Left hindlimb (tissue), 1 donor: ENCODE data around the gene COX4I1.
"Not testable (repeated sequence)": the region's sequence is repeated elsewhere in the genome, so short reads cannot be mapped to it uniquely, and the experiment has no call there.

ENCODE experiments used
- DNase-seq: peaks from one replicate; pipeline ENCODE4 v3.0.0-alpha.2; 2018

The COX4I1 gene

DNA sequence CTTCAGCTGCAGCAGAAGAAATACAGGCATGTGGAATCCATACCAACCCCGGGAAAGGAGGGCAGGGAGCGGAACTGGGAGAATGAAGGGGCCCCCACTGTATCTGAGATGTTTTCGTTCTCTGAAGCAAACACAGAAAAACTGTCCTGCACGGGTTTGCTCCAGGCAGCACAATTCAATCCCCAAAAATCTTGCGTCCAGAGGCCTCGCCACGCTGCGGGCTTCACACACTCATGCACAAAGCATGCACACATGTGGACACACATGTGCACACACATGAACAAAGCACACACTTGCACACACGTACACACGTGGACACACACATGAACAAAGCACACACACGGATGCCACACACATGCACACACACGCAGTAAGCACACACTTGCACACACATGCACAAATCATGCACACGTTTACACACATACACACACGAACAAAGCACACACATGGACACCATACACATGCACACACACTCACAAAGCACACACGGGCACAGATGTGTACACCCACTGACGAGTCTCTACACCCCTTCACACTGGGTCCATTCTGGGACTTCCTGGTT is 27.3 kb downstream of the COX4I1 start:
- no peak for DNase-seq

DNA sequence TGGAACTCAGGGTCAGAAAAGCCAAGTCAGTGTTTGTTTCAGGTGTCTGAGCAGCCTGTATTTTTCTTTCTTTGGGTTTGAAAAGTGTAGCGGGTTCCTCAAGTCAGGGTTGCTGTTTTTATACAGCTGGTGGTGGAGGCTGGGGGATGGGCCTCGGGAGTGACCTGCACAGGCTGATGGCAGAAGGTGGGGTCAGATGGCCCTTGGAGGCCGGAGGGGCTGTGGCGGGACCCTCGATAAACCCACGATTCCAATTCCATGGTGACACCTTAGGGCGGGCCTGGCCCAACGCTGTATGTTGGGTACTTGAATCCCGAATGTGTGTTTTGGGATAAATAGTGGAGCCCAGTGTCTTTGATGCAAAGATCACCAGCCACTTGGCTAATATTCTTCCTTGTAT is 28.7 kb downstream of the COX4I1 start:
- no peak for DNase-seq

DNA sequence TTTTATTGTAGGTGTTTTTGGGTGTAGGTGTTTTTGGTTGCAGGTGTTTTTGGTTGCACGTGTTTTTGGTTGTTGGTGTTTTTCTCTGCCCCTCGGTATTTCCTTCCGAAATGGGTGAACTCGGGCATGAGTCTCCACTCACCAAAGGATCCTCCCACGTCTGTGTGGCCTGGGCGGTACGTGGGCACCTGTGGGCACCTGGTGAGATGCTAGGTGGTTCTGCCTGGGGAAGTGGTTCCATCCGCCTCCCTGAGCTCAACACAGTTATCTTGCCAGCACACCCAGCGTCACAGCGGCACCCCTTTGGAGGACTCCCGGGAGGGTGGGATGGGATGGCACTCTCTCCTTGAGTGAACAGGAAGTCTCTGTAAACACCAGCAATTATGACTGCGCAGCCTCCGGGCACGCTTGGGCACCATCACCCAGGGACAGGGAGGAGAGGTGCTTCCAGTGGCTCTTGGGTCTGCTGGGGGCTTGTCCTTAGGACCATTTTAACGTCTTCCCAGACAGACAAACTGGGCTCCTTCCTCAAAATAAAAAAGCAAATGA is 29.8 kb downstream of the COX4I1 start:
- DNase-seq = no peak

GRCh38 chr16:85829751-85830445 is 30.4 kb downstream of the COX4I1 start:
- no peak for DNase-seq

DNA sequence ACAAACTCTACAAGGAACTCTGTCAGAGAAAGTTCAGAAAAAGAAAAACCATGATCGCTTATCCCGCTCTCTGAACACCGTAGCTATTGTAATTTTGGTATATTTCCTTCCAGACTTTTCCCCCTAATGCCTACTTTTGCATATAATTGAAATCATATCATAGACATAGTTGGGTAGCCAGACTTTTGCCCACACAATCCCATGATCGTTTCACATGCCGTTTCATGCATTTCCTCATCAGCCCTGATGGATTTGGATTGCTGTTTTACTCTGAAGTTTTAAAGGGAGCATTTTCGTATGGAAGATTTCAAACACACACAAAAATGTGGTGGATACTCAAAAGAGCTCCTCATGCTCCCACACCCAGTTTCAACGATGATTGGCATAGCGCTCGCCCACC is 31.3 kb downstream of the COX4I1 start:
- DNase-seq = no peak

DNA sequence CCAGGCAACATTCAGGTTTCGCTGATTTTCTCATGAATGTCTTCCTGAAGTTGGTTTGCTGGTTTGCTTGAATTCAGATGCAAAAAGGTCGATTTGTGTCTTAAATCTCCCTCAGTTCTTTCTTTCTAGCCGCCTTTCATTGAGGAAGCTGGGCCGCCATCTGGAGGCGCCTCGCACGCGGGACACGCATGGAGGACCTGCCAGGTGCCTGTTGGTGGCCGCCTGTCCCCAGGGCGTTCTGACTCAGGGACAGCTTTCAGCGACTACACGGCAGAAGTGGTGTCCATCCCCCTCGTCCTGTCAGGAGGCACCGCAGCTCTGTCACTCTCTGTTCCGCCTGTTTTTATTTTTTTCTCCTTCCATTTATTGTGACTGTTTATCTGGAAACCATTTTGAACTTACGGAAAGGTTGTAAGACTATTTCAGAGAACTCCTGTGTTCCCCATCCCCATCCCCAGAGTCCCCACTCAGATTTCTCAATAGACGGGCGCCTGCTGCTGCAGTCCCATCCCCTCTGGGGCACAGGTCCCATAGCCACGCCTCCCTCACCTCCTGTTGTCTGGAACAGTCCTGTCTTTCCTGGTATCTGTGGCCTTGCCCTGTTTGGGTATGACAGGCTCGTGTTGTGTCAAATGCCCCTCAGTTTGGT is 33.2 kb downstream of the COX4I1 start:
- DNase-seq = no peak

DNA sequence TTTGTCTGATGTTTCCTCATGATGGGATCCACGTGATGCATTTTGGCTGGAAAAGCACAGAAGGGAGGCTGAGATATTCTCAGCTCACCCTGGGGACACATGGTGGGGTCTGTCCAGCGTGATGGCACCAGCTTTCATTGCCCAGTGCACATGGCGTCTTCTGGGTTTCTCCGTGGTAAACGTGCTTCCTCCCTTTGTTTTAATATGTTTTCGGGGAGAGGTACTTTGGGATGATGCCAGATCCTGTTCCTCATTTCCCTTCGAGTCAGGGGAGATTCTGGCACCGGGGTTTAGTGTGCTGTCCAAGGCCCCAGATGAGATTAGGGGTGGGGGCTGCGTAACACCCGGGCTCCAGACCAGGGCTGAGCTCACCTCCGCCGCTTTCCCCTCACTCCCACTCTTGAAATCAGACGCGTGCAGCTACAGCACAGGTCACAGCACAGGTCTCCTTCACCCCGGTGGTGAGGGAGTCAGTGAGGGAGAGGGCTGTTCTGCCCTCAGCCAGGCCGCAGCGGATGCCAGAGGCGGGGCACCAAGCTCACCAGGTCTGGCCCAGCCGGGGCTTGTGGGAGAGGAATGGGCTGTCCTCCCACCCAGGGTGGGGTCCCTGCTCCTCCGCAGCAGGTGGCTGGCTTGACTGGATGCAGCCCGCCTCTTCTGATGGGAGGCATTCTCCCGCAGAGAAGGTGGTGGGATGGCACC is 33.9 kb downstream of the COX4I1 start:
- no peak for DNase-seq

DNA sequence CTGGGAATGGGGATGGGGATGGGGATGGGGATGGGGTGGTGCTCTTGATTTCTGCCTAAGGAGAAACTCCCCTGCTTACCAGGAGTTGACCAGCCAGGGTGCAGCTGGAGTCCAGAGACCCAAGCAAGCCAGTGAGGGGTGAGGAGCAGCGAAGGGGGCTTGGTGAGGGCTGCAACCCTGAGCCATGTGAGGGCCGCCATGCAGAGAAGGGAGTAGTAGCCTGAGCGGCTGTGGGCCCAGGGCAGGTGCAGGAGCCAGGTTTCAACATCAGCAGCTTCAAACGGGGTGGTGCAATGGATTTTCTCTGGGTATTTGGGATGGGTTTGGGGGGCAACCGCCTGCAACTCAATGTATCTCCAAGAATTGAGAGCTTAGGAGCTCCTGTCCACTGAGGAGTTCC is 35.2 kb downstream of the COX4I1 start:
- no peak for DNase-seq

- DNase-seq = no peak
Observed at GRCh38 chr16:85835227-85835751, 35.8 kb downstream of the COX4I1 start.

DNA sequence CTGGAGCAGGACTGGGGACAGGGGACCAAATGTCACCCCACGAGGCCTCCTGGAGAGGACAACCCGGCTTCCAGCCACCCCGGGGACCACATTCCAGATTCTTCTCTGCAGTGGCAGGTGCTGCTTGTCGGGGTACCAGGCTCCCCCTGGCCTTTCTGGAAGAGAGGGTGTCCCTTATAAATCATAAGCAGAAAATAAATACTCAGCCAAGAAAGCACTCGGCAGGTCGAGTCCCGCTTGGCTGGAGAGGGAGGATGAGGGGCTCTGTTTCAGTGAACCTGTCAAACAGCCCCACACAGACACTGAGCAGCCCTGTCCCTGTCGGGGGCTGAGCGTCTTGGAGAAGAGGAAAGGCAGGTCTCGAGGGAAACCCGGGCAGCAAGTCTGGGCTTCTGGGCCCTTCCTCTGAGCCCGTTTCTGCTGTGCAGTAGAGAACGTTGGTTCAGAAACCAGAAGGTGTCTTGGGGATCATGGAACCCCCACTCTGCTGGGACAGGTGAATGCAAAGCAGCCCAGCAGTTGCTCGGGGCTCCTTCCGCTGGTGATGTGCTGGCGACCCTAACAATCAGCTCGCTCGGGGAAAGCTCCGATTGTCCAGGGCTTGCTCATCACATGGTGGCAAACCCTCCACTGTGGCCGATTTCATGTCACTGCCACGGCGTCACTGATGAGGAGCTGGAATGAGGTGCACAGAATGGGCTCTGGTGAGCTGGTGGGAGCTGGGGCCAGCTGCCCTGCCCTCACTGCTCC is 36.6 kb downstream of the COX4I1 start:
- no peak for DNase-seq

GRCh38 chr16:85836706-85837582 is 37.4 kb downstream of the COX4I1 start:
- no peak for DNase-seq

GRCh38 chr16:85837654-85838053 is 38.2 kb downstream of the COX4I1 start:
- DNase-seq = not testable (repeated sequence)

- DNase-seq = no peak
Observed at GRCh38 chr16:85838381-85838780, 38.9 kb downstream of the COX4I1 start.

DNA sequence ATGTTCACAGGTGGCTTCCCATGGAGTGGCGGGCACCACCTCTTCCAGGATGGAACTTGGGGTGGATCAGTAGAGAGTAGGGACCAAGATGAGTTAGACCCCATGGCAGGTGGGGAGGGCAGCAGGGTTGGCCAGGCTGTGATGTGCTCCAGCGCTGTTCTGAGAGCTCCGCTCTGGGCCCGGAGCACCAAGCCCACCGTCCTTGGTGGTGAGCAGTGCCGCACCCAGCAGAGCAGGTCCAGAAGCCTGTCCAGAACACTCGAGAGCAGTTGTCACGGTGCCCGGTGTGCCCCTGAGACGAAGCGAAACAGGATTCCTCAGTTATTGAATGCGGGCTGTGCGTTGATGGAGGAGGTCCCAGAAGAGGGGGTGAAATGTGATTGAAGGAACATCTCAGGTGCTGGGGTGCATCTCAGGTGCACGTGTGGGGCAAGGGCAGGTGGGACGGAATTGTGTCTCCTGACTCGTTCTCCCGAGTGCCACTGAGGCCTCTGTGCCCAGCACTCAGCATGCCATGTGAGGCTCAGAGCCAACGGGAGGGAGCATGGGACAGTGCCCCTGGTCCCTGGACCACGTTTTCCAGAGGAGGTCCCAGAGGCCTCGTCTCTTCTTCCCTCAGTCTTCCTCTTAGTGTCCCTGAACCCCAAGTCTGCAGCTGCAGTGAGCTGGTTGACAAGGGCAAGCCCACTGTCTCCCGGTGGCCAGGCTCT is 39.5 kb downstream of the COX4I1 start:
- DNase-seq = no peak

GRCh38 chr16:85839681-85840240 is 40.3 kb downstream of the COX4I1 start:
- no peak for DNase-seq

DNA sequence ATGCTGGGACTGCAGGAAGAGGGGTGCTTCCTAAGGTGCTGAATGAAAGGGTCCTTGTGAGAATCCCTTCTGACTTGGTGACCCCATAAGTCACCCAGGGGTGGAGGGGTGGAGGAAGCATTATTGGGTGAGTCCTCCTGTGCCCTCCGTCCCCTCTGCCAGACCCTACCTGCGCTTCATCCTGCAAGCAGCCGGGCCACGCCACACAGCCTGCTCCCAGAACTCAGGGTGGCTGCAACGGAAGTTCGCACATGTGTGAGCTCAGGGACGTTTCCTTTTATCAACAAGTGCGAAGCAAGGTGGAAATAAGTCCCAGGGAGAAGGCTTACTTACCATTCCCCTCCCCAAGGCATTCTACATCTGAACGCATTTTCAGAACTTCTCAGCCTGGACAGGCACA is 40.9 kb downstream of the COX4I1 start:
- no peak for DNase-seq

GRCh38 chr16:85840801-85841200 is 41.3 kb downstream of the COX4I1 start:
- no peak for DNase-seq

GRCh38 chr16:85842435-85842834 is 42.9 kb downstream of the COX4I1 start:
- no peak for DNase-seq

DNA sequence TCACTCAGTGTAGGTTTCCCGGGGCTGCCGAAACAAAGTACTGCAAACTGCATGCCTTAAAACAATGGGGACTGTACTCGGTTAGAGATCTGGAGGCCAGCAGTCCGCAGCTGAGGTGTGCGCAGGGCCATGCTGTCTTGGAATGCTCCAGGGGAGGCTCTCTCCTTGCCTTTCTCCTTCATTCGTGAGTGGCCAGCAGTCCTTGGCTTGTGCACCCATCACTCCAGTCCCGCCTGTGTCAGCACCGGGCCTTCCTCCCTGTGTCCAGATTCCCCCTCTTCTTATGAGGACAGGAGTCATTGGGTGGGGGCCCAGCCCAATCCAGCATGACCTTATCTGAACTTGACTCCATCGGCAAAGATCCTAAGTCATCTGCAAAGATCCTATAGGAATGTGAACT is 43.4 kb downstream of the COX4I1 start:
- DNase-seq = no peak

DNA sequence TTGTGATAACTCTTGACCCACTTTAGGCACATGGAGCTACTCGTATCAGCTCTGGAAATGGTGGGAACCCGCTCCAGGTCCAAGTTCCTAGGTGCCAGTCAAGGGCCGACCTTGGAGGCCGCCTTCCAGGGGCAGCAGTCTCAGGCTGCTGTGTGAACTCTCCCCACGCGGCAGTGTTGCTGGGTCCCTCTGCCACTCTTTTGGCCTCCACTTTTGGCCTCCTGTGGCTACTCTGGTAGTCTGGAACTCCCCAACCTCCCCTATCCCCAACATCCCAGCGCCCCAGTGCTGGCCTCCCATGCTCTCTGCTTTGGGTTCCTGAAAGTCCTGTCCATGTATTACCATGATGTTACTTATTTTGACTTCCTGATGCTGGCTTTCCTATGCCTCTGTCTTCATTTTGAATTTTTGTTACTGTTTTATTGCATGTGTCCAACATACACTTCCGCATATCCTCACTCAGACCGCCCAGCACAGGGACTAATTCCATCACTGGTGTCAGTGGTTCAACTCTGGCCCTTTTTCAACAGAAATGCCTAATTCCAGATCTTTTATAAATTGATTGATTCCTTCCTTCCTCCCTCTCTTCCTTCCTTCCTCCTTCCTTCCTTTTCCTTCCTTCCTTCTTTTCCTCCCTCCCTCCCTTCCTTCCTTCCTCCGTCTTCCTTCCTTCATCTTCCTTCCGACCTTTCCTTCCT is 44.1 kb downstream of the COX4I1 start:
- no peak for DNase-seq
